Subcutaneous adipose tissue (tissue), 4 donors: ENCODE data around the gene ELL. TPM values are rescaled to one million over a fixed set of nuclear protein-coding genes. Genes with fewer than 3 reads are reported as not detected.

ENCODE experiments used
- total RNA-seq, 4 donors: library from RNA; depleted of rRNA; stranded (reverse); fragments of >200 nt; gene quantifications; one replicate each; pipeline ENCODE4 v1.1.0, GENCODE V29; 2016
- TF ChIP-seq, protein P1 (sequence below): fragments of 450-650 bp; IDR thresholded peaks from one replicate; pipeline ENCODE4 v1.5.1; 2016; ENCODE audit warnings: low read depth, mild to moderate bottlenecking, control low read depth, antibody characterized with exemption, moderate library complexity

The ELL gene
- total RNA-seq, 4 donors from 2014 or later, result 14.3 to 16.1 (median 15.3) TPM

DNA sequence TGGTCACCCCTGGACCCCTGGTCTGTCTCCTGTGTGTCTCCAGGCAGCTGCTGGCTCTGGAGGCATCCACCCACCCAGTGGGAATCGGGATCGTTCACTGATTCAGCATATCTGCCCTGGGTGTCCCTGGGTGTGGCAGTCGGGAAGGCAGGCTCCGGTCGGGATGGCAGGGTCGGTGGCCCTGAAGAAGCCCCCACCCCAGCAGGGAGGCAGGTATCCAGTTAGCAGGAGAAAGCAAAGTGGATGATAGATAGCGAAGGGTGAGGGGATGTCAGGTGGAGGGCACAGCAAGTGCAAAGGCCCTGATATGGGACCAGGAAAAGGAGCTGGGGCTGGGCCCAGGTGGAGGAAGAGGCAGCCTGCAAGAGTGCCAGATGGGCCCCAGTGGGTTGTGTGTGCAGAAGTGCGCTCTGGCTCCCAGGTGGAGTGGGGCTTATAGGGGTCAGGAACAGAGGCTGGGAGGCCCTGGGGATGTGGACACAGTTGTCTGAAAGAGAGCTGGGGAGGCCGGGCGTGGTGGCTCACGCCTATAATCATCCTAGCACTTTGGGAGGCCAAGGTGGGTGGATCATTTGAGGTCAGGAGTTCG lies 100.4 kb downstream of the ELL start:
- TF ChIP-seq, protein P1, sequence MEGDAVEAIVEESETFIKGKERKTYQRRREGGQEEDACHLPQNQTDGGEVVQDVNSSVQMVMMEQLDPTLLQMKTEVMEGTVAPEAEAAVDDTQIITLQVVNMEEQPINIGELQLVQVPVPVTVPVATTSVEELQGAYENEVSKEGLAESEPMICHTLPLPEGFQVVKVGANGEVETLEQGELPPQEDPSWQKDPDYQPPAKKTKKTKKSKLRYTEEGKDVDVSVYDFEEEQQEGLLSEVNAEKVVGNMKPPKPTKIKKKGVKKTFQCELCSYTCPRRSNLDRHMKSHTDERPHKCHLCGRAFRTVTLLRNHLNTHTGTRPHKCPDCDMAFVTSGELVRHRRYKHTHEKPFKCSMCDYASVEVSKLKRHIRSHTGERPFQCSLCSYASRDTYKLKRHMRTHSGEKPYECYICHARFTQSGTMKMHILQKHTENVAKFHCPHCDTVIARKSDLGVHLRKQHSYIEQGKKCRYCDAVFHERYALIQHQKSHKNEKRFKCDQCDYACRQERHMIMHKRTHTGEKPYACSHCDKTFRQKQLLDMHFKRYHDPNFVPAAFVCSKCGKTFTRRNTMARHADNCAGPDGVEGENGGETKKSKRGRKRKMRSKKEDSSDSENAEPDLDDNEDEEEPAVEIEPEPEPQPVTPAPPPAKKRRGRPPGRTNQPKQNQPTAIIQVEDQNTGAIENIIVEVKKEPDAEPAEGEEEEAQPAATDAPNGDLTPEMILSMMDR, result no peak

DNA sequence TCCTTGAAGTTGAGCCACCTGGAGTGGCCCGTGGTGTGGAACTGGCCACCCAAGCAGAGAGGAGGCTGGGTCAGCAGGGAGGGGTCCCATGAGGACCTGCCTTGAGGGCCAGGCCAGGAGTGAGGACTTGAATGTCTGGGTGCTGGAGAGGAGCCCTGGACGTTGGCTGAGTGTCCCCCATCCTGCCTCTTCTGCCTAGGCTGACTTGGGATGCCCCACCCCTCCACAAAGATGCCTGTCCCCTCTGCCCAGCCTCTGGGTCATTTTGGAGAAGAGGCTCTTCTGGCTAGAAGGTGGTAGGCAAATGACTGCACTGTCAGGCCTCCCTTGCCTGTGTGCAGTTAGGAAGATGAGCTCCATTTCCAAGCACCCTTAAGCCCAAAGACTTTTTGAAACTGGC lies 100.9 kb downstream of the ELL start:
- TF ChIP-seq, protein P1, result no peak

DNA sequence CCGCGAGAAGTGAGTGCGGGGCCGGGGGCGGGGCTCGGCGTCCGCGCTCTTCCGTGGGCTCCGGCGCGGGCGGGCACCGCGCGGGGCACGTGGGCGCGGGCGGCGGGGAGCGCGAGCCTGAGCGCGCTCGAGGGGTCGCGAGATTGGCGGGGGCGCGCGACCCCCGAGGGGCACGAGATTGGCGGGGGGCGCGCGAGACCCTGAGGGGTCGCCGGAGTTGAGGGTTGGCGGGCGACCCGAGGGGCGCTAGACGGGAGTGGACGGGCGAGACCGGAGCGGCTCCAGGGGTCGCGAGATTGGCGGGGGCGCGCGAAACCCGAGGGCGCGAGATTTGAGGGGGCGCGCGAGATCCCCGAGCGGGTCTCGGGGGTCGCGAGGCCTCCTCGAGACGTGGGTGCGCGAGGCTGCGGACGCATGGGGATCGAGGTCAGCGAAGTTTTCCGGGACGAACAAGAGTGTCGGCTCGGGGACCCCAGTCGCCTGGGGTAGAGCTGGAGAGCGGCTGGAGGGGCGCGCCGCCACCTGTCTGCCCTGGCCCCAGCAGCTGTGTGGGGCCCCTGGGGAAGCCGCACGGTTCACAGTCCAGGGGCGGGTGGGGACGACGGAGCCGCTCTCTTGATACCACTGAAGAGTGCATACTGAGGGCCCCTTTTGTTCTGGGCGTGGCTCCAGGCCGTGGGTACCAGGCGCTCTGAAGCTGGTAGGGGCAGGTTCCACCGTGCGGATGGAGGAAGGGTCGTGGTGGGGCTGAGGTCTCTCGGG lies 102.0 kb downstream of the ELL start:
- TF ChIP-seq, protein P1, result no peak

DNA sequence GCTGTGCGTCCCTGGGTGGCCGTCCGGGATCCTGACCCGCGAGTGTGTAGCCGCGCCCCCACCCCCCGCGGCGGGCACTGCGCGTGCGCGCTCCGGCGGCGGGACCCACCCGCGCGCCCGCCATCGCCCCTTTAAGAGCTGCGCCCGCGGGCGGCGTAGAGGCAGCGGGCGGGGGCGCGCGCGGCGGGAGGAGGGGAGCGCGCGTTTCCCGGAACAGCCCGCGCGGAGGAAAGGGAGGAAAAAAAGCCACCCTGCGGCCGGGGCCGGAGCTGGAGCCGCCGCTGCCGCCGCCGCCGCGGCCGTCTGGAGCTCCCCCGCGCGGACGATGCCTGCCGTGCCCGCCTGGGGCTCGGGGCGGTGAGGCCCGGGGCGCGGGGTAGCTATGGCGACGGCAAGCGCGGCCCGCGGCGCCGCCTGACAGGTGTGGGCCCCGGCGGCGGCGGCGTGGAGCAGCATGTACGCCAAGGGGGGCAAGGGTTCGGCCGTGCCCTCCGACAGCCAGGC lies 102.6 kb downstream of the ELL start, which contains the start of gene SSBP4:
SSBP4 (plus strand) TSS at position 204 of the 504 bp plus-strand sequence; CDS start at position 455, 251 bp downstream.
- TF ChIP-seq, protein P1, result no peak

DNA sequence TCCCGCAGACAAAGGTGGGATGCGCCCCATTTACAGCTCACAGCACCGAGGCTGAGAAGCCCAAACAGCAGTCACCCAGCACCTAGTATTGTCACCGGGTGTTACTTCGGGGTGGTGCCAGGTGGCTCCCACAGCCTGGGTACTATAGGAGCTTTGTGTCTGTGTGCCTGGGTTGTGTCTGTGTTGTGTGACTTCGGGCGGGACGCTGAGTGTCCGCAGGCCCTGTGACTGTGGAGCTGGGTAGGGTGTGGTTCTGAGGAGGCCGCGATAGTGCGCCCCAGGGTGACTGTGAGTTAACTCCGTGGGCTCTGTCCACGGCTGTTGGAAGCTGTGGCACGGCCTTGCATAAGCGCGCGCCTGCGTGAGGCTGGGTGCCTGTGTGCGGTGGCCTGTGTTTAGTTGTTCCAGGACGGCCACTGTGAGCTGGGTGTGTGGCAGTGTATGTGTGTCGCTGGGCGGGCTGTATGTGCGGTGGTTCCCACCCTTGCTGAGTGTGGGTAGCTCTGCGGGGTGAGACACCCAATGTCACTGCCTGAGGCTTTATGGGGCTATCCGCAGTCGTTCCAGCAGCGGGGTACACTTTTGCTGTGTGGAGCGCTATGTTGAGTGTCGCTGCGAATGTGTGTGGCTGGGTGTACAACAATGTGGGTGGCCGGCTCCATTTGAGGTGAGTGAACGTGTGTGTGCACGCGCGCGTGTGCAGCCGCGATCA lies 103.2 kb downstream of the ELL start:
- TF ChIP-seq, protein P1, result no peak

DNA sequence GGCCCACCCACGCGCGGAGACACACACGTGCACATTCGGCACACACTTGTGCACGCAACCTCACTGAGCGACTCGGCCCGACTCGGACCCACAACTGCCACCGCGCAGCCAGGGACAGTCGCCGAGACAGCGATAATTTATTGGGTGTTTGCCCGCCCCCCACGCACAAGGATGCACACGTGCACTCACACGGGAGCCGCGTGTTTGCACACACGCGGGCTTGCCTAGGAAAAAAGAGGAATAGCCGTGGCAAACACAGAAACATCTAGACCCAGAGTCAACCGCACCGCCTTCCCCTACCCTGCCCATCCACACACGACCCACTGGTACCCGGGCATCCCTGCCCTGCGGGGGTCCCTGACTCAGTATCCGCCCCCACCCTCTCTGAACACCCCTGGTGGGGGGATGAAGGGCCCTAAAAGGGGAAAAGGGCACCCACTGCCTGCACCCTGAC lies 103.8 kb downstream of the ELL start:
- TF ChIP-seq, protein P1, result no peak
